Measurements from ENCODE around the gene EGFR. TPM values are rescaled to one million over a fixed set of nuclear protein-coding genes. Genes with fewer than 3 reads are reported as not detected.

The EGFR gene
- total RNA-seq, 2 experiments from 2014 or later, result not detected

- POLR2A ChIA-PET, result no interaction called here
- Mint-ChIP-seq H3K4me1 (ENCODE audit: low read depth) (no peaks in the 10 kb centered on the region), H3K27ac (no peak overlapping the region), H3K4me3 (no peak overlapping the region), H3K36me3 (ENCODE audit: low read depth) (no peaks in the 10 kb centered on the region), H3K27me3 (ENCODE audit: low read depth) (no peaks in the 10 kb centered on the region), H3K9me3 (ENCODE audit: insufficient read depth) (no peaks in the 10 kb centered on the region)
- CTCF ChIA-PET, result no interaction called here
- no peak for DNase-seq
- ATAC-seq, result no peak
These were observed 130.2 kb downstream of the EGFR start for GRCh38 chr7:55149001-55149400.

DNA sequence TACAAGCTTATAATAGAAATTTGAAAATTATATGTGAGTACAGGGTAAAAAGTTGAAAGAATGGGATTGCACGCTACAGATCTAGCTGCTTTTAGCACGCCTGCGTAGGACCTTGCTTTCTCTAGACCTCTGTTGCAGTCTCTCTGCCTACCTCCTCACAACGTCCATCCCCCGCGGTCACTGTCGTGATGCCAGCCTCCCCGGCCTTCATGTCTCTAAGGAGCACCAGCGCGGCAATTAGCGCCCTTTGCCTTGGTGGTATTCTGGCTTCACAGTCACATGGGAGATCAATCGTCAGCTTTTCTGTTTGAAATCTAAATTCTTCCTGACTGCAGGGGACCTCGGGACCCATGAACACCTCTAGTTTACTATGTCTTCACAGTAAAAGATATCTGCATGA lies 131.3 kb downstream of the EGFR start:
- H3K27ac Mint-ChIP-seq, result no peak overlapping the region
- POLR2A ChIA-PET, result no interaction called here
- no peak overlapping the region for H3K4me3 Mint-ChIP-seq
- H3K36me3 Mint-ChIP-seq (ENCODE audit: low read depth), result no peaks in the 10 kb centered on the region
- ATAC-seq, result no peak
- CTCF ChIA-PET, result no interaction called here
- H3K27me3 Mint-ChIP-seq (ENCODE audit: low read depth), result no peaks in the 10 kb centered on the region
- no peak for DNase-seq
- H3K9me3 Mint-ChIP-seq (ENCODE audit: insufficient read depth), result no peaks in the 10 kb centered on the region
- H3K4me1 Mint-ChIP-seq (ENCODE audit: low read depth), result no peaks in the 10 kb centered on the region

DNA sequence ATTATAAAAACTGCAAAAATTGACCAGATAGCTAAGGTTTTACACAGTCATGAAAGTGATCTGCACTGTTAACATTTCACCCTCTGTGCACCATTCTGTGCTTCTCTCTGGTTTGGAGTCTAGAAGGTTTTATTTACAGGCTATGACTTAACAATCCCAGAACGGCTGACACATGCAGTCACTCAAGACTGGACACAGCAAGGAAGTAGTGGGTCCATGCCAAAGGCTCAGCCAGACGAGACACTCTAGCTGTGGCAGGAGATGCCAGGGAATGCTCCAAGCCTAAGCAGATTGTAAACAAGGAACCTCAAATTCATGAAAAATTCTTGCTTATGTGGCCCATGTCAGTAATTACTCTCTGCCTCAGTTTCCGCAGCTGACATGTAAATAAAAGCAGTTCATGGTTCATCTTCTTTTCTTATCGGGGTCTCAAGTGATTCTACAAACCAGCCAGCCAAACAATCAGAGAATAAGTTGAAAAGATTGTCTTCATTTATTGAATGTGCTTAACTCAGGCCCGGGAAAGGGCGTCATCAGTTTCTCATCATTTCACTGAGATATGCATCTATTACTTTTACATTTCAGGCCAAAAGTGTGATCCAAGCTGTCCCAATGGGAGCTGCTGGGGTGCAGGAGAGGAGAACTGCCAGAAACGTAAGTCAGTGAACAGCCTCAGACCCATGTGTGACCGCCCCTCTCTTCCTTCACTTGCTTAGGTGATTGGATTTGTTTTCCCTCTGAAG lies 132.1 kb downstream of the EGFR start:
- POLR2A ChIA-PET, result no interaction called here
- no peak for DNase-seq
- Mint-ChIP-seq H3K27ac (no peak overlapping the region), H3K9me3 (ENCODE audit: insufficient read depth) (no peaks in the 10 kb centered on the region), H3K27me3 (ENCODE audit: low read depth) (no peaks in the 10 kb centered on the region), H3K36me3 (ENCODE audit: low read depth) (no peaks in the 10 kb centered on the region), H3K4me3 (no peak overlapping the region), H3K4me1 (ENCODE audit: low read depth) (no peaks in the 10 kb centered on the region)
- CTCF ChIA-PET, result no interaction called here
- no peak for ATAC-seq

DNA sequence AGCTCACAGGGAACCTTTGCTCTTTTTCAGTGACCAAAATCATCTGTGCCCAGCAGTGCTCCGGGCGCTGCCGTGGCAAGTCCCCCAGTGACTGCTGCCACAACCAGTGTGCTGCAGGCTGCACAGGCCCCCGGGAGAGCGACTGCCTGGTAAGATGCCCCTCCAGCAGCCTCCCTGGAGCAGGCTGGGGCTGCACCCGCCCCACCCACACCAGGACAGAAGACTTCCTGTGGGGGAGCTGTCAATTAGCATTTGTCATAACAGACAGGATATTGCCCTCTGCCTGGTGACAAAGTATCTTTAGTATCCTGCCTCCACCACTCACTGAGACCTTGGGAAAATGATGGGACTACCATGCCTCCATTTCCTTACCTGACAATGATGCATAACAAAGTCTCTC lies 133.7 kb downstream of the EGFR start:
- ChIA-PET CTCF (no interaction called here), POLR2A (no interaction called here)

DNA sequence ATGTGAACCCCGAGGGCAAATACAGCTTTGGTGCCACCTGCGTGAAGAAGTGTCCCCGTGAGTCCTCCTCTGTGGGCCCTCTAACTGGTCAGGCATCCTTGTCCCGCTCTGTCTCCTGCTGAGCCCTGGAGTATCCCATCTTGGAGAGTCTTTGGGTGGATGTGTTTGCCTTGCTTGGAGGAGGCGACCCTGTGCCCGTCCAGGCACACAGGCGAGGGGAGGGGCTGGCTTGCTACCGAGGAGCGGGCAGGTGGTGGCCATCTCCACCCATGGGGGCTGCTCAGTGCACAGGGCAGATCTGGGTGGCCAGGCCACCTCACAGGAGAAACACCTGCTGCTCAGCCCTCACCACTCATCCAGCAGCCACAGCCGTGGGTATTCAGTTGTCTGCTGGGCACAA lies 135.3 kb downstream of the EGFR start:
- POLR2A ChIA-PET, result no interaction called here
- peaks cover 4% of the 10 kb centered on the region for H3K27me3 Mint-ChIP-seq (ENCODE audit: low read depth)
- H3K4me3 Mint-ChIP-seq, result no peak overlapping the region
- CTCF ChIA-PET, result no interaction called here
- no peak for DNase-seq
- ATAC-seq, result no peak
- no peak overlapping the region for H3K27ac Mint-ChIP-seq
- no peaks in the 10 kb centered on the region for H3K9me3 Mint-ChIP-seq (ENCODE audit: insufficient read depth)
- H3K4me1 Mint-ChIP-seq (ENCODE audit: low read depth), result no peaks in the 10 kb centered on the region
- no peaks in the 10 kb centered on the region for H3K36me3 Mint-ChIP-seq (ENCODE audit: low read depth)

More for the DNA sequence above, 133.7 kb downstream of the EGFR start:
- Mint-ChIP-seq H3K4me1 (ENCODE audit: low read depth) (no peaks in the 10 kb centered on the region), H3K36me3 (ENCODE audit: low read depth) (no peaks in the 10 kb centered on the region), H3K9me3 (ENCODE audit: insufficient read depth) (no peaks in the 10 kb centered on the region), H3K27ac (no peak overlapping the region), H3K4me3 (no peak overlapping the region), H3K27me3 (ENCODE audit: low read depth) (peaks cover 1% of the 10 kb centered on the region)
- DNase-seq (no peak), ATAC-seq (no peak)

- no peak for ATAC-seq
- Mint-ChIP-seq H3K4me1 (ENCODE audit: low read depth) (no peaks in the 10 kb centered on the region), H3K9me3 (ENCODE audit: insufficient read depth) (no peaks in the 10 kb centered on the region), H3K4me3 (no peak overlapping the region), H3K36me3 (ENCODE audit: low read depth) (no peaks in the 10 kb centered on the region), H3K27ac (no peak overlapping the region), H3K27me3 (ENCODE audit: low read depth) (peaks cover 4% of the 10 kb centered on the region)
- CTCF ChIA-PET, result no interaction called here
- DNase-seq, result no peak
- POLR2A ChIA-PET, result no interaction called here
These were observed 136.7 kb downstream of the EGFR start for GRCh38 chr7:55155351-55156117.

GRCh38 chr7:55156919-55157763 lies 138.3 kb downstream of the EGFR start:
- no peak overlapping the region for H3K4me3 Mint-ChIP-seq
- ATAC-seq, result no peak
- H3K27me3 Mint-ChIP-seq (ENCODE audit: low read depth), result peaks cover 4% of the 10 kb centered on the region
- no peaks in the 10 kb centered on the region for H3K36me3 Mint-ChIP-seq (ENCODE audit: low read depth)
- ChIA-PET POLR2A (no interaction called here), CTCF (no interaction called here)
- H3K27ac Mint-ChIP-seq, result no peak overlapping the region
- DNase-seq, result no peak
- no peaks in the 10 kb centered on the region for H3K4me1 Mint-ChIP-seq (ENCODE audit: low read depth)
- H3K9me3 Mint-ChIP-seq (ENCODE audit: insufficient read depth), result no peaks in the 10 kb centered on the region

DNA sequence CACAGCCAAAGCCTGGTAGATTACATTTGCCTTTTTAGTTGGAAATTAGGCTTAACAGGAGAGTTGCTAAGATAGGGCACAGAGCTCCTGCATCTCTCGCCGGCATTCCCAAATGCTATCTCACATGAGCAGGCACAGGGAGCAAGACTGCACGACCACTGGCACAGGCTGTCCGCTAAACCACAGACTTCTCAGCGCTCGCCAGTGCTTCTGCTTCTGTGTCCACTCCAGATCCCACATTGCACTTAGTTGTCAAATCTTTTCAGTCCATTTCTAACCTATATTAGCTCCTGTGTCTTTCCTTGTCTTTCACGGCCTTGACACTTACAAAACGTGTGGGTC lies 138.9 kb downstream of the EGFR start:
- POLR2A ChIA-PET, result no interaction called here

DNA sequence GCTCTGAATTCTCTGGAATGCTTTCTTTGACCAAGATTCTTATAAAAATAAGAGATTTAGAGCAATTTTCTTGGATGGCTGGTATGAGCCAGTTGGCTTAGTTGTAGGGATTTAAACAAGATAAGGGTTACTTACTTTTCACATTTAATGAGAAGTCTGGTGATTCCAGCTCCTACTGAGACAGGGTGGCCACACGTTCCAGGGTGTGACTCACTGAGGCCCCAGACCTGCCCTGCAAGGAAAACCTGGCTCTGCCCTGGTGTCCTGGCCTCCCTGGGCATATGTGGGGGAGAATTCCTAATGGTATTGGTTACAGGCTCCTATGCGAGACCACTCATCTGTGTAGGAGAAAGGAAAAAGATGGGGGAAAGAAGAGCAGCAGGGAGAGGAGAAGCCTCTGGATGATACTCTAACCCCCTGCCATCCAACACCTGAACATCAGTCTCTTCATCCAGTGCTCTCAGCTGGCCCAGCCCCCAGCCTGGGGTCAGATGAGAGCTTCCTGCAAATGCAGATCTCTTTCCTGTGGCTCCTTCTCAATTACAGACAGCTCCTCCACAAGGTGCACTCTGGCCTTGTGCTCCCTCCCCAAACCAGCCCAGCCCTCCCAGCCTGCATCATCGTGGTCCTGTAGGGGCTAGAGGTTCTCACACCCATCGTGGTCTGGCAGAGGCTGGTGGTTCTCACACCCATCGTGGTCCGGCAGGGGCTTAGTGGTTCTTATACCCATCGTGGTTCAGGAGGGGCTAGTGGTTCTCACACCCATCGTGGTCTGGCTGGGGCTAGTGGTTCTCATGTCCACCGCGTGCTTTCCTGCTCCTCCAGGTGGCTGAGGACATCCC lies 139.9 kb downstream of the EGFR start:
- H3K36me3 Mint-ChIP-seq (ENCODE audit: low read depth), result no peaks in the 10 kb centered on the region
- POLR2A ChIA-PET, result no interaction called here

More for the DNA sequence above, 138.9 kb downstream of the EGFR start:
- Mint-ChIP-seq H3K4me3 (no peak overlapping the region), H3K27me3 (ENCODE audit: low read depth) (peaks cover 4% of the 10 kb centered on the region), H3K27ac (no peak overlapping the region), H3K36me3 (ENCODE audit: low read depth) (no peaks in the 10 kb centered on the region), H3K4me1 (ENCODE audit: low read depth) (no peaks in the 10 kb centered on the region), H3K9me3 (ENCODE audit: insufficient read depth) (no peaks in the 10 kb centered on the region)
- ATAC-seq (no peak), DNase-seq (no peak)
- CTCF ChIA-PET, result no interaction called here

DNA sequence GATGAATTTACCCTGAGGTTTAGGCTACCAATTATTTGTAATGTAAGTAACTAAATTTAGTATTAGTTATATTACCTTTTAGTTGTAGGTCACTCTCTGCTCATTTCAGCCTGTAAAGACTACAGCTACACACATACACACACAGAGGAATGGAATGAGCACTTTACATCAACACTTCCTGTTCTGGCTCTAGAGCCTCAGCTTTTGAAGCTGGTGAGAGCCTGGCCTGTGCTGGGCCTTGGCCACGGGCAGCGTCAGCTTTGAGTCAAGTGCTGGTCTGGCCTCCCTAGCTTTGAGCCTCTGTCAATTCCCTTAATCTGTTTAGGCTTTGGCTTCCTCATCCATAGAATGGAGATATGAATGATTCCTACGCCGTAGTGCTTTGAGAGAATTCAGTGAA lies 141.7 kb downstream of the EGFR start:
- no peak overlapping the region for H3K4me3 Mint-ChIP-seq
- H3K36me3 Mint-ChIP-seq (ENCODE audit: low read depth), result no peaks in the 10 kb centered on the region
- ATAC-seq (no peak), DNase-seq (no peak)
- ChIA-PET CTCF (no interaction called here), POLR2A (no interaction called here)
- no peak overlapping the region for H3K27ac Mint-ChIP-seq
- H3K4me1 Mint-ChIP-seq (ENCODE audit: low read depth), result no peaks in the 10 kb centered on the region
- H3K27me3 Mint-ChIP-seq (ENCODE audit: low read depth), result peaks cover 4% of the 10 kb centered on the region
- no peaks in the 10 kb centered on the region for H3K9me3 Mint-ChIP-seq (ENCODE audit: insufficient read depth)

More for the DNA sequence above, 139.9 kb downstream of the EGFR start:
- no peaks in the 10 kb centered on the region for H3K4me1 Mint-ChIP-seq (ENCODE audit: low read depth)
- CTCF ChIA-PET, result no interaction called here
- DNase-seq, result no peak
- no peak overlapping the region for H3K27ac Mint-ChIP-seq
- ATAC-seq, result no peak
- no peak overlapping the region for H3K4me3 Mint-ChIP-seq
- H3K27me3 Mint-ChIP-seq (ENCODE audit: low read depth), result peaks cover 4% of the 10 kb centered on the region
- H3K9me3 Mint-ChIP-seq (ENCODE audit: insufficient read depth), result no peaks in the 10 kb centered on the region

DNA sequence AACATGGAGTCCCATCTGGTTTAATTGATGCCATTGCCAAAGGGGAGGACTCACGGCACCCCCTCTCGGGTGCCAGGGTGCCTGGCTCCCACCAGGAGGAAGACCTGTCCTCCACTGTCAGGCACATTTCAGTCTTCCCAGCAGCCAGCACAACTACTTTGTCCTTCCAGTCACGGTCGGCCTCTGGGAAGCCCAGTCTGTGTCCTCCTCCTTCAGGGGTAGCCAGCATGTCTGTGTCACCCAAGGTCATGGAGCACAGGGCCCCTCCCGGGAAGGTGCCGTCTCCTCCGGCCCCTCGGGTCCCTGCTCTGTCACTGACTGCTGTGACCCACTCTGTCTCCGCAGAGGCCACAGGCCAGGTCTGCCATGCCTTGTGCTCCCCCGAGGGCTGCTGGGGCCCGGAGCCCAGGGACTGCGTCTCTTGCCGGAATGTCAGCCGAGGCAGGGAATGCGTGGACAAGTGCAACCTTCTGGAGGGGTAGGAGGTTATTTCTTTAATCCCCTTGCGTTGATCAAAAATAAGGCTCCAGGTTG lies 142.4 kb downstream of the EGFR start:
- no peak for DNase-seq
- Mint-ChIP-seq H3K4me3 (no peak overlapping the region), H3K9me3 (ENCODE audit: insufficient read depth) (no peaks in the 10 kb centered on the region), H3K27ac (no peak overlapping the region), H3K27me3 (ENCODE audit: low read depth) (peaks cover 4% of the 10 kb centered on the region), H3K36me3 (ENCODE audit: low read depth) (no peaks in the 10 kb centered on the region), H3K4me1 (ENCODE audit: low read depth) (no peaks in the 10 kb centered on the region)
- ChIA-PET POLR2A (no interaction called here), CTCF (no interaction called here)
- no peak for ATAC-seq
